ENCODE measurements around the gene CORO1C. TPM values are rescaled to one million over a fixed set of nuclear protein-coding genes. Genes with fewer than 3 reads are reported as not detected.

Gene CORO1C
- total and polyA plus RNA-seq, 9 of the 15 experiments (the other 6 are each of a cell fraction or from before 2014, with no cell fraction given), result 55.2 to 280 (median 150) TPM

DNA sequence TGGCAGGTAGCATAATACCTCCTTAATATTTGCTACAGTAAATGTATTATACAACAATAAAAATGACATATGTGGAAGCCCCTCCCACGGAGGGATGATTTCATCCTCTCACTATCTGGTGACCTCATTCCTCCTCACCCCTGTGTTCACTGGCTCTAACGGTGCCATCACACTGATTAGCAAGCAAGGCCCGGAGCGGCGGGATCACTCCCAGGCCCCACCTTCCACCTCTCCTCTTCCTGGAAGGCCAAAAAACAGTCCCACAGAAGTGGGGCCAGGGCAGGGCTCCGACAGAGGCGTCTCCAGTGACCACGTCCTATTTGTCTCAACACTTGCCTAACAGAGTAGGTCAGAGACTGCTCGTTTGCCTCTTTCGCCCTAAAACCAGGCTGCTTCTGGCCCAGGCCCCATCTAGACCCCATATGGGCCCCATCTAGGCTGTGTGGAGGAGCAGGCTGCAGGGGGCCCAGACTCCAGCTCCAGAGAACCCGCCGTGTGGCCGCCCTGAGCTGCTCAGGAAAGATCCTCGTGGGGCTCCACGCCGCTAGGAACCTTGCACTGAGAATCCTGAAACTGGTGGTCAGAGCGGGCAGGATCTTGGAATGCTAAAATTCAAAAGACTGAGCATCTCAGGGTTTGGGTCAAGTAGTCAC lies 101.4 kb downstream of the CORO1C start (continued):
- TF ChIP-seq, protein P1, sequence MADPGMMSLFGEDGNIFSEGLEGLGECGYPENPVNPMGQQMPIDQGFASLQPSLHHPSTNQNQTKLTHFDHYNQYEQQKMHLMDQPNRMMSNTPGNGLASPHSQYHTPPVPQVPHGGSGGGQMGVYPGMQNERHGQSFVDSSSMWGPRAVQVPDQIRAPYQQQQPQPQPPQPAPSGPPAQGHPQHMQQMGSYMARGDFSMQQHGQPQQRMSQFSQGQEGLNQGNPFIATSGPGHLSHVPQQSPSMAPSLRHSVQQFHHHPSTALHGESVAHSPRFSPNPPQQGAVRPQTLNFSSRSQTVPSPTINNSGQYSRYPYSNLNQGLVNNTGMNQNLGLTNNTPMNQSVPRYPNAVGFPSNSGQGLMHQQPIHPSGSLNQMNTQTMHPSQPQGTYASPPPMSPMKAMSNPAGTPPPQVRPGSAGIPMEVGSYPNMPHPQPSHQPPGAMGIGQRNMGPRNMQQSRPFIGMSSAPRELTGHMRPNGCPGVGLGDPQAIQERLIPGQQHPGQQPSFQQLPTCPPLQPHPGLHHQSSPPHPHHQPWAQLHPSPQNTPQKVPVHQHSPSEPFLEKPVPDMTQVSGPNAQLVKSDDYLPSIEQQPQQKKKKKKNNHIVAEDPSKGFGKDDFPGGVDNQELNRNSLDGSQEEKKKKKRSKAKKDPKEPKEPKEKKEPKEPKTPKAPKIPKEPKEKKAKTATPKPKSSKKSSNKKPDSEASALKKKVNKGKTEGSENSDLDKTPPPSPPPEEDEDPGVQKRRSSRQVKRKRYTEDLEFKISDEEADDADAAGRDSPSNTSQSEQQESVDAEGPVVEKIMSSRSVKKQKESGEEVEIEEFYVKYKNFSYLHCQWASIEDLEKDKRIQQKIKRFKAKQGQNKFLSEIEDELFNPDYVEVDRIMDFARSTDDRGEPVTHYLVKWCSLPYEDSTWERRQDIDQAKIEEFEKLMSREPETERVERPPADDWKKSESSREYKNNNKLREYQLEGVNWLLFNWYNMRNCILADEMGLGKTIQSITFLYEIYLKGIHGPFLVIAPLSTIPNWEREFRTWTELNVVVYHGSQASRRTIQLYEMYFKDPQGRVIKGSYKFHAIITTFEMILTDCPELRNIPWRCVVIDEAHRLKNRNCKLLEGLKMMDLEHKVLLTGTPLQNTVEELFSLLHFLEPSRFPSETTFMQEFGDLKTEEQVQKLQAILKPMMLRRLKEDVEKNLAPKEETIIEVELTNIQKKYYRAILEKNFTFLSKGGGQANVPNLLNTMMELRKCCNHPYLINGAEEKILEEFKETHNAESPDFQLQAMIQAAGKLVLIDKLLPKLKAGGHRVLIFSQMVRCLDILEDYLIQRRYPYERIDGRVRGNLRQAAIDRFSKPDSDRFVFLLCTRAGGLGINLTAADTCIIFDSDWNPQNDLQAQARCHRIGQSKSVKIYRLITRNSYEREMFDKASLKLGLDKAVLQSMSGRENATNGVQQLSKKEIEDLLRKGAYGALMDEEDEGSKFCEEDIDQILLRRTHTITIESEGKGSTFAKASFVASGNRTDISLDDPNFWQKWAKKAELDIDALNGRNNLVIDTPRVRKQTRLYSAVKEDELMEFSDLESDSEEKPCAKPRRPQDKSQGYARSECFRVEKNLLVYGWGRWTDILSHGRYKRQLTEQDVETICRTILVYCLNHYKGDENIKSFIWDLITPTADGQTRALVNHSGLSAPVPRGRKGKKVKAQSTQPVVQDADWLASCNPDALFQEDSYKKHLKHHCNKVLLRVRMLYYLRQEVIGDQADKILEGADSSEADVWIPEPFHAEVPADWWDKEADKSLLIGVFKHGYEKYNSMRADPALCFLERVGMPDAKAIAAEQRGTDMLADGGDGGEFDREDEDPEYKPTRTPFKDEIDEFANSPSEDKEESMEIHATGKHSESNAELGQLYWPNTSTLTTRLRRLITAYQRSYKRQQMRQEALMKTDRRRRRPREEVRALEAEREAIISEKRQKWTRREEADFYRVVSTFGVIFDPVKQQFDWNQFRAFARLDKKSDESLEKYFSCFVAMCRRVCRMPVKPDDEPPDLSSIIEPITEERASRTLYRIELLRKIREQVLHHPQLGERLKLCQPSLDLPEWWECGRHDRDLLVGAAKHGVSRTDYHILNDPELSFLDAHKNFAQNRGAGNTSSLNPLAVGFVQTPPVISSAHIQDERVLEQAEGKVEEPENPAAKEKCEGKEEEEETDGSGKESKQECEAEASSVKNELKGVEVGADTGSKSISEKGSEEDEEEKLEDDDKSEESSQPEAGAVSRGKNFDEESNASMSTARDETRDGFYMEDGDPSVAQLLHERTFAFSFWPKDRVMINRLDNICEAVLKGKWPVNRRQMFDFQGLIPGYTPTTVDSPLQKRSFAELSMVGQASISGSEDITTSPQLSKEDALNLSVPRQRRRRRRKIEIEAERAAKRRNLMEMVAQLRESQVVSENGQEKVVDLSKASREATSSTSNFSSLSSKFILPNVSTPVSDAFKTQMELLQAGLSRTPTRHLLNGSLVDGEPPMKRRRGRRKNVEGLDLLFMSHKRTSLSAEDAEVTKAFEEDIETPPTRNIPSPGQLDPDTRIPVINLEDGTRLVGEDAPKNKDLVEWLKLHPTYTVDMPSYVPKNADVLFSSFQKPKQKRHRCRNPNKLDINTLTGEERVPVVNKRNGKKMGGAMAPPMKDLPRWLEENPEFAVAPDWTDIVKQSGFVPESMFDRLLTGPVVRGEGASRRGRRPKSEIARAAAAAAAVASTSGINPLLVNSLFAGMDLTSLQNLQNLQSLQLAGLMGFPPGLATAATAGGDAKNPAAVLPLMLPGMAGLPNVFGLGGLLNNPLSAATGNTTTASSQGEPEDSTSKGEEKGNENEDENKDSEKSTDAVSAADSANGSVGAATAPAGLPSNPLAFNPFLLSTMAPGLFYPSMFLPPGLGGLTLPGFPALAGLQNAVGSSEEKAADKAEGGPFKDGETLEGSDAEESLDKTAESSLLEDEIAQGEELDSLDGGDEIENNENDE (IDR thresholded peaks at IDR 0.05; ENCODE audit: low read depth, low read length), result no peak
- TF ChIP-seq, protein P2, sequence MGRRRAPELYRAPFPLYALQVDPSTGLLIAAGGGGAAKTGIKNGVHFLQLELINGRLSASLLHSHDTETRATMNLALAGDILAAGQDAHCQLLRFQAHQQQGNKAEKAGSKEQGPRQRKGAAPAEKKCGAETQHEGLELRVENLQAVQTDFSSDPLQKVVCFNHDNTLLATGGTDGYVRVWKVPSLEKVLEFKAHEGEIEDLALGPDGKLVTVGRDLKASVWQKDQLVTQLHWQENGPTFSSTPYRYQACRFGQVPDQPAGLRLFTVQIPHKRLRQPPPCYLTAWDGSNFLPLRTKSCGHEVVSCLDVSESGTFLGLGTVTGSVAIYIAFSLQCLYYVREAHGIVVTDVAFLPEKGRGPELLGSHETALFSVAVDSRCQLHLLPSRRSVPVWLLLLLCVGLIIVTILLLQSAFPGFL (CRISPR knock-in tag; IDR thresholded peaks at IDR 0.05), result no peak
- TF ChIP-seq, protein P3, sequence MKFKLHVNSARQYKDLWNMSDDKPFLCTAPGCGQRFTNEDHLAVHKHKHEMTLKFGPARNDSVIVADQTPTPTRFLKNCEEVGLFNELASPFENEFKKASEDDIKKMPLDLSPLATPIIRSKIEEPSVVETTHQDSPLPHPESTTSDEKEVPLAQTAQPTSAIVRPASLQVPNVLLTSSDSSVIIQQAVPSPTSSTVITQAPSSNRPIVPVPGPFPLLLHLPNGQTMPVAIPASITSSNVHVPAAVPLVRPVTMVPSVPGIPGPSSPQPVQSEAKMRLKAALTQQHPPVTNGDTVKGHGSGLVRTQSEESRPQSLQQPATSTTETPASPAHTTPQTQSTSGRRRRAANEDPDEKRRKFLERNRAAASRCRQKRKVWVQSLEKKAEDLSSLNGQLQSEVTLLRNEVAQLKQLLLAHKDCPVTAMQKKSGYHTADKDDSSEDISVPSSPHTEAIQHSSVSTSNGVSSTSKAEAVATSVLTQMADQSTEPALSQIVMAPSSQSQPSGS (CRISPR knock-in tag; IDR thresholded peaks at IDR 0.05), result 0 out of 2 replicates have a peak, but pooled peaks have one; percentile 41
- TF ChIP-seq ILK (tag; IDR thresholded peaks at IDR 0.05; ENCODE audit: borderline replicate concordance, low read depth), result no peak
- TF ChIP-seq TBP (optimal IDR thresholded peaks at IDR 0.05; ENCODE audit: low read depth, low read length), result peak; percentile 87
- TF ChIP-seq HLTF (IDR thresholded peaks at IDR 0.05), result no peak
- no peak for TF ChIP-seq NR1H2 (CRISPR knock-in tag; IDR thresholded peaks at IDR 0.05)
- TF ChIP-seq, protein P4, sequence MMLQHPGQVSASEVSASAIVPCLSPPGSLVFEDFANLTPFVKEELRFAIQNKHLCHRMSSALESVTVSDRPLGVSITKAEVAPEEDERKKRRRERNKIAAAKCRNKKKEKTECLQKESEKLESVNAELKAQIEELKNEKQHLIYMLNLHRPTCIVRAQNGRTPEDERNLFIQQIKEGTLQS (IDR thresholded peaks at IDR 0.05), result peak; percentile 98
- TF ChIP-seq, protein P4 (CRISPR knock-in tag; conservative IDR thresholded peaks at IDR 0.05), result 0 out of 2 replicates have a peak, but pooled peaks have one; percentile 36
- TF ChIP-seq SREBF1 (IDR thresholded peaks at IDR 0.05; ENCODE audit: borderline replicate concordance, low read depth, low read length), result no peak
